ENCODE measurements around the gene KRT6B. TPM values are rescaled to one million over a fixed set of nuclear protein-coding genes. Genes with fewer than 3 reads are reported as not detected.

Gene KRT6B
- total and polyA plus RNA-seq, 2 experiments from 2014 or later = not detected

DNA sequence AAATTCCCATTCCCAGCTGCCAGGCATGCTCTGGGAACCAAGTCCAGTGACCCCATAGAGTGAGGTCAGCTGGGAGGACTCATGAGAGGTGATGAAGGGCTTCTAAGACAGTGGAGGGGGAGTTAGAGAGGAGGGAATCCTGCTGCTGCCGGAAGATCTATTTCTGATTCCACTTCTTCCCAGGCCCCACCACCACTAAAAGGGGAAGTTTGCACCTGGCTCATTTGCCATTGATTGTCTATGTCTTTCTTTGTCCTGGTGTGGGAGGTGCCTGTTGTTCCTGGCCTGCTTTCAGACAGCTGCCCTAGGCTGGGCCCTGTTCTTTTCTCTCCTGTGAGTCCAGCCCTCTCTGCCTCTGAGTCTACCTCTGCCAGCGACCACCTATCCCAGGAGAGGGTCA, 44.1 kb upstream of the KRT6B start:
- no peaks in the 10 kb centered on the region for H3K36me3 ChIP-seq (ENCODE audit: insufficient read depth)
- H3K4me3 ChIP-seq = no peak overlapping the region
- H3K27ac Mint-ChIP-seq = peak overlapping the region; percentile 69; the same call in 1 of the 2 replicates
- no peaks in the 10 kb centered on the region for H3F3A ChIP-seq (replicated peaks; ENCODE audit: low read depth)
- DNase-seq (ENCODE audit: low spot score) (no peak), ATAC-seq (peak; percentile 13; the same call in 2 of the 3 replicates)
- H3K79me2 ChIP-seq (replicated peaks; ENCODE audit: insufficient read depth) = no peaks in the 10 kb centered on the region
- peaks cover 15% of the 10 kb centered on the region for H3K27me3 Mint-ChIP-seq (ENCODE audit: insufficient read depth, low read depth, poor library complexity)
- H3K4me1 Mint-ChIP-seq = peaks cover 26% of the 10 kb centered on the region
- no peak overlapping the region for H3K4me3 Mint-ChIP-seq
- no peaks in the 10 kb centered on the region for H4K20me1 ChIP-seq (replicated peaks; ENCODE audit: insufficient read depth)
- no peak overlapping the region for H3K27ac ChIP-seq (ENCODE audit: low read depth)
- H3K4me1 ChIP-seq (ENCODE audit: insufficient read depth) = peaks cover 19% of the 10 kb centered on the region
- no peak for TF ChIP-seq ZNF114 (CRISPR knock-in tag; IDR thresholded peaks at IDR 0.05)
- TF ChIP-seq, protein P1, sequence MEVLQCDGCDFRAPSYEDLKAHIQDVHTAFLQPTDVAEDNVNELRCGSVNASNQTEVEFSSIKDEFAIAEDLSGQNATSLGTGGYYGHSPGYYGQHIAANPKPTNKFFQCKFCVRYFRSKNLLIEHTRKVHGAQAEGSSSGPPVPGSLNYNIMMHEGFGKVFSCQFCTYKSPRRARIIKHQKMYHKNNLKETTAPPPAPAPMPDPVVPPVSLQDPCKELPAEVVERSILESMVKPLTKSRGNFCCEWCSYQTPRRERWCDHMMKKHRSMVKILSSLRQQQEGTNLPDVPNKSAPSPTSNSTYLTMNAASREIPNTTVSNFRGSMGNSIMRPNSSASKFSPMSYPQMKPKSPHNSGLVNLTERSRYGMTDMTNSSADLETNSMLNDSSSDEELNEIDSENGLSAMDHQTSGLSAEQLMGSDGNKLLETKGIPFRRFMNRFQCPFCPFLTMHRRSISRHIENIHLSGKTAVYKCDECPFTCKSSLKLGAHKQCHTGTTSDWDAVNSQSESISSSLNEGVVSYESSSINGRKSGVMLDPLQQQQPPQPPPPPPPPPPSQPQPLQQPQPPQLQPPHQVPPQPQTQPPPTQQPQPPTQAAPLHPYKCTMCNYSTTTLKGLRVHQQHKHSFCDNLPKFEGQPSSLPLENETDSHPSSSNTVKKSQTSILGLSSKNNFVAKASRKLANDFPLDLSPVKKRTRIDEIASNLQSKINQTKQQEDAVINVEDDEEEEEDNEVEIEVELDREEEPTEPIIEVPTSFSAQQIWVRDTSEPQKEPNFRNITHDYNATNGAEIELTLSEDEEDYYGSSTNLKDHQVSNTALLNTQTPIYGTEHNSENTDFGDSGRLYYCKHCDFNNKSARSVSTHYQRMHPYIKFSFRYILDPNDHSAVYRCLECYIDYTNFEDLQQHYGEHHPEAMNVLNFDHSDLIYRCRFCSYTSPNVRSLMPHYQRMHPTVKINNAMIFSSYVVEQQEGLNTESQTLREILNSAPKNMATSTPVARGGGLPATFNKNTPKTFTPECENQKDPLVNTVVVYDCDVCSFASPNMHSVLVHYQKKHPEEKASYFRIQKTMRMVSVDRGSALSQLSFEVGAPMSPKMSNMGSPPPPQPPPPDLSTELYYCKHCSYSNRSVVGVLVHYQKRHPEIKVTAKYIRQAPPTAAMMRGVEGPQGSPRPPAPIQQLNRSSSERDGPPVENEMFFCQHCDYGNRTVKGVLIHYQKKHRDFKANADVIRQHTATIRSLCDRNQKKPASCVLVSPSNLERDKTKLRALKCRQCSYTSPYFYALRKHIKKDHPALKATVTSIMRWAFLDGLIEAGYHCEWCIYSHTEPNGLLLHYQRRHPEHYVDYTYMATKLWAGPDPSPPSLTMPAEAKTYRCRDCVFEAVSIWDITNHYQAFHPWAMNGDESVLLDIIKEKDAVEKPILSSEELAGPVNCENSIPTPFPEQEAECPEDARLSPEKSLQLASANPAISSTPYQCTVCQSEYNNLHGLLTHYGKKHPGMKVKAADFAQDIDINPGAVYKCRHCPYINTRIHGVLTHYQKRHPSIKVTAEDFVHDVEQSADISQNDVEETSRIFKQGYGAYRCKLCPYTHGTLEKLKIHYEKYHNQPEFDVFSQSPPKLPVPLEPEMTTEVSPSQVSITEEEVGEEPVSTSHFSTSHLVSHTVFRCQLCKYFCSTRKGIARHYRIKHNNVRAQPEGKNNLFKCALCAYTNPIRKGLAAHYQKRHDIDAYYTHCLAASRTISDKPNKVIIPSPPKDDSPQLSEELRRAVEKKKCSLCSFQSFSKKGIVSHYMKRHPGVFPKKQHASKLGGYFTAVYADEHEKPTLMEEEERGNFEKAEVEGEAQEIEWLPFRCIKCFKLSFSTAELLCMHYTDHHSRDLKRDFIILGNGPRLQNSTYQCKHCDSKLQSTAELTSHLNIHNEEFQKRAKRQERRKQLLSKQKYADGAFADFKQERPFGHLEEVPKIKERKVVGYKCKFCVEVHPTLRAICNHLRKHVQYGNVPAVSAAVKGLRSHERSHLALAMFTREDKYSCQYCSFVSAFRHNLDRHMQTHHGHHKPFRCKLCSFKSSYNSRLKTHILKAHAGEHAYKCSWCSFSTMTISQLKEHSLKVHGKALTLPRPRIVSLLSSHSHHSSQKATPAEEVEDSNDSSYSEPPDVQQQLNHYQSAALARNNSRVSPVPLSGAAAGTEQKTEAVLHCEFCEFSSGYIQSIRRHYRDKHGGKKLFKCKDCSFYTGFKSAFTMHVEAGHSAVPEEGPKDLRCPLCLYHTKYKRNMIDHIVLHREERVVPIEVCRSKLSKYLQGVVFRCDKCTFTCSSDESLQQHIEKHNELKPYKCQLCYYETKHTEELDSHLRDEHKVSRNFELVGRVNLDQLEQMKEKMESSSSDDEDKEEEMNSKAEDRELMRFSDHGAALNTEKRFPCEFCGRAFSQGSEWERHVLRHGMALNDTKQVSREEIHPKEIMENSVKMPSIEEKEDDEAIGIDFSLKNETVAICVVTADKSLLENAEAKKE (CRISPR knock-in tag; IDR thresholded peaks at IDR 0.05) = no peak
- no peak for TF ChIP-seq STAT1 (IDR thresholded peaks at IDR 0.05; ENCODE audit: unreplicated experiment)
- TF ChIP-seq, protein P2, sequence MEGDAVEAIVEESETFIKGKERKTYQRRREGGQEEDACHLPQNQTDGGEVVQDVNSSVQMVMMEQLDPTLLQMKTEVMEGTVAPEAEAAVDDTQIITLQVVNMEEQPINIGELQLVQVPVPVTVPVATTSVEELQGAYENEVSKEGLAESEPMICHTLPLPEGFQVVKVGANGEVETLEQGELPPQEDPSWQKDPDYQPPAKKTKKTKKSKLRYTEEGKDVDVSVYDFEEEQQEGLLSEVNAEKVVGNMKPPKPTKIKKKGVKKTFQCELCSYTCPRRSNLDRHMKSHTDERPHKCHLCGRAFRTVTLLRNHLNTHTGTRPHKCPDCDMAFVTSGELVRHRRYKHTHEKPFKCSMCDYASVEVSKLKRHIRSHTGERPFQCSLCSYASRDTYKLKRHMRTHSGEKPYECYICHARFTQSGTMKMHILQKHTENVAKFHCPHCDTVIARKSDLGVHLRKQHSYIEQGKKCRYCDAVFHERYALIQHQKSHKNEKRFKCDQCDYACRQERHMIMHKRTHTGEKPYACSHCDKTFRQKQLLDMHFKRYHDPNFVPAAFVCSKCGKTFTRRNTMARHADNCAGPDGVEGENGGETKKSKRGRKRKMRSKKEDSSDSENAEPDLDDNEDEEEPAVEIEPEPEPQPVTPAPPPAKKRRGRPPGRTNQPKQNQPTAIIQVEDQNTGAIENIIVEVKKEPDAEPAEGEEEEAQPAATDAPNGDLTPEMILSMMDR (conservative IDR thresholded peaks at IDR 0.05; ENCODE audit: low read depth in 2 of 2) = no peak
- TF ChIP-seq CREB1 (CRISPR knock-in tag; IDR thresholded peaks at IDR 0.05; ENCODE audit: low read depth) = no peak
- no peak for TF ChIP-seq JUNB (IDR thresholded peaks at IDR 0.05; ENCODE audit: unreplicated experiment)
- no peak for TF ChIP-seq EZH2 (IDR thresholded peaks at IDR 0.05; ENCODE audit: low read depth, unreplicated experiment)
- H2AFZ ChIP-seq = peak overlapping the region; percentile 76; the same call in 1 of the 2 replicates
- peaks cover 3% of the 10 kb centered on the region; the same call in 2 of the 3 replicates for H3K9me3 Mint-ChIP-seq
- H3K4me2 ChIP-seq = peak overlapping the region; percentile 43; the same call in 1 of the 2 replicates
- H3K27me3 ChIP-seq (ENCODE audit: insufficient read depth) = no peaks in the 10 kb centered on the region
- no peaks in the 10 kb centered on the region for H3K9me2 ChIP-seq (ENCODE audit: insufficient read depth)
- no peaks in the 10 kb centered on the region for H3K36me3 Mint-ChIP-seq (ENCODE audit: low read depth)
